Pancreas (tissue), 10 donors: ENCODE results near the gene RUNX1. TPM values are rescaled to one million over a fixed set of nuclear protein-coding genes. Genes with fewer than 3 reads are reported as not detected.

Source experiments
- ATAC-seq, 4 donors: fragments of 200-7000 bp; cut with Tn5 transposase; one replicate each; pipeline versions ENCODE4 v1.8.0 to v1.9.1; 2020; ENCODE audit warnings: mild to moderate bottlenecking in 4 of 4, moderate library complexity in 4 of 4
- DNase-seq, 6 donors: peaks; one replicate each; pipeline ENCODE4 v3.0.0-alpha.2; 2020
- FAIRE-seq: peaks from 2 replicates; lab custom pipeline; 2012; peaks lifted over from hg19 to GRCh38; lab: Jason Lieb, UNC
- H3K27ac ChIP-seq, 4 donors: fragments of 200-600 bp; sonication (generic); 1 replicate in 3 of 4; 2 replicates in 1 of 4; pipeline versions ENCODE4 v1.5.0 to v1.8.0; 2020
- H3K27me3 ChIP-seq, 4 donors: fragments of 200-600 bp; one replicate each; pipeline ENCODE4 v1.8.0; 2021
- H3K36me3 ChIP-seq, 3 donors: fragments of 200-600 bp; sonication (generic) in 1 of 3; one replicate each; pipeline versions ENCODE4 v1.5.0 to v1.8.0; 2020 to 2021
- H3K4me1 ChIP-seq, 3 donors: fragments of 200-600 bp; one replicate each; pipeline ENCODE4 v1.8.0; 2021
- H3K4me3 ChIP-seq, 4 donors: fragments of 200-600 bp; sonication (generic) in 2 of 4; one replicate each; pipeline versions ENCODE4 v1.5.0 to v1.8.0; 2020 to 2021
- H3K9me3 ChIP-seq, 4 donors: fragments of 200-600 bp; one replicate each; pipeline ENCODE4 v1.8.0; 2021
- WGBS, 2 donors: extraction: QIAGEN DNeasy Blood & Tissue Kit; methylation state at CpG; one replicate each; pipeline ENCODE4 v1.1.7; 2013; 5-methylcytosine and 5-hydroxymethylcytosine counted together
- intact Hi-C, 3 donors: fragments of 100-400 bp; cut with DNase I; formaldehyde crosslinking; loops; one replicate each; pipeline versions ENCODE4 v1.11.1 to v1.14.2; 2022
- polyA plus RNA-seq, 2 donors: library from polyadenylated mRNA; stranded (reverse); fragments of 200-250 nt; gene quantifications; one replicate each; pipeline ENCODE4 v1.2.3, GENCODE V29; 2013
- total RNA-seq, 6 donors: library from RNA; stranded (reverse); fragmentation: NEBNext Ultra II Directional in 4 of 6; extraction: Animal tissue kit (Norgen Biotek cat#: 25700) in 4 of 6; gene quantifications; one replicate each; pipeline versions ENCODE4 v1.2.1 to v1.2.4, GENCODE V29; 2021 to 2023
- TF ChIP-seq, protein P1 (sequence below), 4 donors: fragments of 200-600 bp; sonication (generic) in 3 of 4; IDR thresholded peaks; one replicate each; pipeline versions ENCODE4 v1.5.0 to v1.8.0; 2021; ENCODE audit warnings: antibody characterized with exemption in 4 of 4
- donor health status: healthy with polysubstance abuse.
- donor health status: DM: no; HTN: no; CAD: no; lungs with moderate emphysema.
- donor health status: DM: no; HTN: no; CAD: no.
- donor health status: control.
- donor health status: control.
- donor health status: Bipolar disorder and iron deficiency.
- donor health status: DM: yes; HTN: yes; CAD: no.
- donor health status: DM: no; HTN: no; CAD: no.
- donor health status: DM: no; HTN: no; CAD: no.
- donor health status: DM: yes; HTN: yes; CAD: no.

RUNX1 gene
- total and polyA plus RNA-seq, 8 donors, result 2.1 to 38.2 (median 4.5) TPM

DNA sequence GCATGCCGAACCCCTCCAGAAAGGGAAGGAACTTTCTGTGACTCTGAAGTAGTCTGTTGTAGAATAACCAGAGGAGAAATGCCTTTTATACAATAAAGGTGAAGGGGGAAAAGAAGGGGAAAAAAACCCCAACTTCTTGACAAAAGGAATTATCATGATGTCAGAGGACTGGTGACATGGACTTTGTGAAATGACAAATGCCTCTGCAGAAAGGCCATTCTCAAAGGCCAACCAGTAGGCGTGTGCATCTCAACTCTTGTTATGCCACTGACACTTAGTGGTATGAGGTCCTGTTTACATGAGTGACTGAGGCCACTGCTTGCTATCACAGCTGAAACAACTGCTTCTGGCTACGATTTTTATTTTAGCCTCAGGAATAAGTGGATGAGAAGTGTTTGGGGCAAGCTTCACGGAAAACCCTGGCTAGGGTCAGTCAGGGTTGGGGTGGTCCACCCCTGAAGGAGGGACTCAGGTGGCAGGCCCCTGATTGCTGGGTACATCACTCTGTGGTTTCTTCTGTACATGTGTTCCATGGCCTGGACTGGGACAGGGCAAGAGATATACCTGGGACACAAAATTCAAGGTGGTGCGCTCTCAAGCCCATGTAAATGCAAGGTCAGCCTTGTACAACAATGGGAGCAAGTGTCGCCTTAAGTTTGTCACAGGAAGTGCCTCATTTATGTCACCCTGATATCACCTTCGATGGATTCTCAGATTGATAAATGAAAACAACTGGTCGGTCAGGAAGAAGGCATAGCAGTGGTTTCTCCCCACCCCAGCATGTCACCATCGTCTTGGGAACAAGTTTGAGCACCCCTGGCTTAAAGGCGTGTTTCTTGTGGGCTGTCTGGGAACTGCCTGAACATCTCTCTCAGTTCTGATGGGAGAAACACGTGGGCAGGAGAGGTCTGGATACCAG, 12.4 kb downstream of the RUNX1 start:
- Histone ChIP-seq H3K27ac (no peak overlapping the region), H3K9me3 (no peaks in the 10 kb centered on the region), H3K27me3 (peaks cover 0 to 3% (median 0%) of the 10 kb centered on the region in 4 donors), H3K4me3 (no peak overlapping the region), H3K36me3 (no peaks in the 10 kb centered on the region), H3K4me1 (peaks cover 0 to 5% (median 5%) of the 10 kb centered on the region in 3 donors)
- FAIRE-seq (no peak), ATAC-seq (no peak), DNase-seq (no peak)
- WGBS, 2 donors, result 69 to 72% methylated on average over 11 of the region's 11 CpGs
- intact Hi-C loops, result no loop called here
- TF ChIP-seq, protein P1, sequence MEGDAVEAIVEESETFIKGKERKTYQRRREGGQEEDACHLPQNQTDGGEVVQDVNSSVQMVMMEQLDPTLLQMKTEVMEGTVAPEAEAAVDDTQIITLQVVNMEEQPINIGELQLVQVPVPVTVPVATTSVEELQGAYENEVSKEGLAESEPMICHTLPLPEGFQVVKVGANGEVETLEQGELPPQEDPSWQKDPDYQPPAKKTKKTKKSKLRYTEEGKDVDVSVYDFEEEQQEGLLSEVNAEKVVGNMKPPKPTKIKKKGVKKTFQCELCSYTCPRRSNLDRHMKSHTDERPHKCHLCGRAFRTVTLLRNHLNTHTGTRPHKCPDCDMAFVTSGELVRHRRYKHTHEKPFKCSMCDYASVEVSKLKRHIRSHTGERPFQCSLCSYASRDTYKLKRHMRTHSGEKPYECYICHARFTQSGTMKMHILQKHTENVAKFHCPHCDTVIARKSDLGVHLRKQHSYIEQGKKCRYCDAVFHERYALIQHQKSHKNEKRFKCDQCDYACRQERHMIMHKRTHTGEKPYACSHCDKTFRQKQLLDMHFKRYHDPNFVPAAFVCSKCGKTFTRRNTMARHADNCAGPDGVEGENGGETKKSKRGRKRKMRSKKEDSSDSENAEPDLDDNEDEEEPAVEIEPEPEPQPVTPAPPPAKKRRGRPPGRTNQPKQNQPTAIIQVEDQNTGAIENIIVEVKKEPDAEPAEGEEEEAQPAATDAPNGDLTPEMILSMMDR (IDR thresholded peaks at IDR 0.05), result no peak

DNA sequence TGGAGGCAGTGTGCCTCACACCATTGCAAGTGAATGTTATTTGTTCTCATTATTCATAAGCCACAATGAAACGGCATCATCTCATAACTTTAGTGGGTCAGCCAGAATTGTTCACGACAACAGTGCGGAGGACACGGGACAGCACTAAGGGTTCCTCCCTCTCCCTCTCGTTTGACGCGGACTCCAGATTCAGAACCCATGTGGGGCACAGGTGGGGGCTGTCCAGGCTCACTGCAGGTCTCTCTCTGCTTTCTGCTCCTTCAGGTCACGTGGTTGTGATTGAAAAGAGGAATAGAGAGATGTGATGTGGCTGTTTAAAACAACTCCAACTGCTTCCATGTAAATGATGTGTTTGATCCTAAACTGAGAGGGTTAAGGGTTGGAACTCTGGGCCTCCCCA, 13.5 kb downstream of the RUNX1 start:
- Histone ChIP-seq H3K4me1 (peaks cover 0 to 5% (median 5%) of the 10 kb centered on the region in 3 donors), H3K4me3 (no peak overlapping the region), H3K36me3 (no peaks in the 10 kb centered on the region), H3K9me3 (no peaks in the 10 kb centered on the region), H3K27me3 (peaks cover 0 to 3% (median 0%) of the 10 kb centered on the region in 4 donors), H3K27ac (no peak overlapping the region)
- FAIRE-seq, result no peak
- intact Hi-C loops, result no loop called here
- DNase-seq, result no peak
- ATAC-seq, result no peak
- WGBS, 2 donors, result 81 to 84% methylated on average over 8 of the region's 8 CpGs
- TF ChIP-seq, protein P1 (IDR thresholded peaks at IDR 0.05), result no peak

DNA sequence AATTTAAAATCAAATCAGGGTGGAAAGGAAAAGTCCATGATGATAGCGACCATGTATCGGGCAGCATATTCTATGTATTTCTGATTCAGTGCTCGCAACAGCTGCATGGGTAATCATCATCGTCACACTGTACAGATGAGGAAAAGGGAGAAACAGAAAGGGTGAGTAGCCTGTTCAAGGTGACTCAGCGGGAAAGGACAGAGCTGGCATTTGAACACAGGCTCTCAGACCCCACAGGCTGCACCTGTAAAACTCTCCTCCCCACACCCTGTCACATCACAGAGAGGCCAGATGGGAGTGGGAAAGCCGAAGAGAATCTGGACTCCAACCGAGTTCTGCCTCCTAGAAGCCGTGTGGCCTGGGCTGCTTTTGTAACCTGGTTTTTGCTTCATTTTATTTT, 14.0 kb downstream of the RUNX1 start:
- intact Hi-C loops, result no loop called here
- H3K27me3 ChIP-seq, result peaks cover 0 to 3% (median 0%) of the 10 kb centered on the region in 4 donors
- 87 to 91% methylated on average over 8 of the region's 8 CpGs for WGBS, 2 donors
- H3K9me3 ChIP-seq, result no peaks in the 10 kb centered on the region
- peaks cover 0 to 5% (median 5%) of the 10 kb centered on the region in 3 donors for H3K4me1 ChIP-seq
- TF ChIP-seq, protein P1 (IDR thresholded peaks at IDR 0.05), result no peak
- DNase-seq, result no peak
- ATAC-seq, result no peak
- no peak overlapping the region for H3K27ac ChIP-seq
- H3K4me3 ChIP-seq, result no peak overlapping the region
- no peak for FAIRE-seq
- H3K36me3 ChIP-seq, result no peaks in the 10 kb centered on the region

DNA sequence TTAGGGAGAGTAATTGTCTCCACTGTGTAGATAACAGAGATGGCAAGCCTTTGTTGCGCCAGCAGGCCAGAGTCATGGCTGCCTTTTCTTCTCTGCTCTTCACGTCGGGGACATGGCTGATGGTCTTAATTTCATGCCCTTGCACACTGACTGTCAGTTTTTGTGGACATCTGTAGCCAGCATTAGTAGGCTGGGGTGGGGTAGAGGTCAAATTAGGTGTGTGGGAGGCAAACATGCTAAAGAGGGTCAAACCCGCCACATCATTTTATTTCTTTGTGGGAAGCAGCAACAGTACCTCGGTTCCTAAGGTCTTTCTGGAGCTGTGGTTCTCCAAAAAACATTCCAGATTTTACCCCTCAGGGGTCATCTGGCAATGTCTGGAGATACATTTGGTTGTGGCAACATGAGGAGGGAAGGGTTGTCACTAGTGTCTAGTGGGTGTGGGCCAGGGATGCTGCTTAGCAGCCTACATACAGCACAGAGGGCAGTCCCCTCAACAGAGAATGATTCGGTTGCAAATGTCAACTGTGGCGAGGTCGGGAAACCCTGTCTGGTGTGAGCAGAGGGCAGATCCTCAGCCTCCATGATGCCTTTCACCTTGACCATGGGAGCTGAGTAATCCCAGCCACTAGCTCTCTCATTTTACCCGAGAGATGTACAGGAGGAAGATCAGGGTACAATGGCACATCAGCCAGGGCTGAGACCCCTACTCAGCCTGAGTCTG, 14.7 kb downstream of the RUNX1 start:
- Histone ChIP-seq H3K27ac (no peak overlapping the region), H3K36me3 (no peaks in the 10 kb centered on the region)

More for the DNA sequence above, 14.7 kb downstream of the RUNX1 start:
- 91 to 93% methylated on average over 9 of the region's 9 CpGs for WGBS, 2 donors
- ATAC-seq (no peak), DNase-seq (no peak), FAIRE-seq (no peak)
- H3K9me3 ChIP-seq, result no peaks in the 10 kb centered on the region
- intact Hi-C loops, result no loop called here
- H3K4me3 ChIP-seq, result no peak overlapping the region
- peaks cover 0 to 3% (median 0%) of the 10 kb centered on the region in 3 donors for H3K4me1 ChIP-seq
- peaks cover 0 to 3% (median 0%) of the 10 kb centered on the region in 4 donors for H3K27me3 ChIP-seq
- TF ChIP-seq, protein P1 (IDR thresholded peaks at IDR 0.05), result no peak
